WTC11 (cell line): ENCODE data around the gene SMC5.

ENCODE experiments used
- ATF1 ChIP-seq: sonication (generic); formaldehyde crosslinking; IDR thresholded peaks from 2 replicates; pipeline ENCODE4 v1.8.1; 2023; ENCODE audit warnings: mild to moderate bottlenecking, moderate library complexity, missing genetic modification reagents
- CBFB ChIP-seq: sonication (generic); formaldehyde crosslinking; IDR thresholded peaks from 2 replicates; pipeline ENCODE4 v1.8.1; 2022; ENCODE audit warnings: mild to moderate bottlenecking, low read depth, missing genetic modification reagents
- CREM ChIP-seq: sonication (generic); formaldehyde crosslinking; IDR thresholded peaks from 2 replicates; pipeline ENCODE4 v1.8.1; 2022; ENCODE audit warnings: mild to moderate bottlenecking, missing genetic modification reagents, moderate library complexity
- ELF4 ChIP-seq: sonication (generic); formaldehyde crosslinking; IDR thresholded peaks from 2 replicates; pipeline ENCODE4 v1.8.1; 2022; ENCODE audit warnings: low read depth, mild to moderate bottlenecking, moderate library complexity, missing genetic modification reagents
- ESRRA ChIP-seq: sonication (generic); formaldehyde crosslinking; IDR thresholded peaks from 2 replicates; pipeline ENCODE4 v1.8.1; 2022; ENCODE audit warnings: mild to moderate bottlenecking, missing genetic modification reagents, borderline replicate concordance
- SP1 ChIP-seq: sonication (generic); formaldehyde crosslinking; conservative IDR thresholded peaks from 2 replicates; pipeline ENCODE4 v1.8.1; 2022; ENCODE audit warnings: missing genetic modification reagents
- TF ChIP-seq, protein P1 (sequence below): fragments of 200-600 bp; IDR thresholded peaks from 2 replicates; pipeline ENCODE4 v1.8.0; 2022; ENCODE audit warnings: antibody characterized with exemption
- TF ChIP-seq, protein P2 (sequence below): sonication (generic); formaldehyde crosslinking; IDR thresholded peaks from 2 replicates; pipeline ENCODE4 v1.8.0; 2023; ENCODE audit warnings: missing genetic modification reagents
- TF ChIP-seq, protein P3 (sequence below): sonication (generic); formaldehyde crosslinking; IDR thresholded peaks from 2 replicates; pipeline ENCODE4 v1.8.0; 2022; ENCODE audit warnings: mild to moderate bottlenecking, missing genetic modification reagents
- TF ChIP-seq, protein P4 (sequence below): fragments of 250-450 bp; sonication (Bioruptor Pico); IDR thresholded peaks from 2 replicates; pipeline ENCODE4 v1.8.0; 2021; ENCODE audit warnings: mild to moderate bottlenecking
- TF ChIP-seq, protein P5 (sequence below): sonication (generic); formaldehyde crosslinking; IDR thresholded peaks from 2 replicates; pipeline ENCODE4 v1.8.0; 2022; ENCODE audit warnings: mild to moderate bottlenecking, missing genetic modification reagents

DNA sequence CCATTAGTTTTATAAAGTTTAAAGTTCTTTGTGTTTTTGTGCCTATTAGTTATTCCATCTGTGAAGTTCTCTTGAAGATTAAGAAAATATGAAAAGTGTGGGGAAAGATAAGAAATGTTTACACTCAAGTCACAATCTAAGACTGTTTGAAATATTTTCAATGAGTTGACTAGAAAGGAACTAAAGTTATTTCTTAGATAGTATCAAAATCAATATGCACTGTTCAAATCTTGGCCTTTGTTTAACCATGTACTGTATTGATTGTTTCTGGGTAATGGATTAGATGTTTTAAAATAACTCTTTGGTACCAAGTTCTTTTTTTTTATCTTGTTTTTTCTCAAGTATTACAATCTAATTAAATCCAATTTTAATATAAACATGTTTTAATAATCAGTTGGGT is 46.0 kb downstream of the SMC5 start:
- TF ChIP-seq, protein P1, sequence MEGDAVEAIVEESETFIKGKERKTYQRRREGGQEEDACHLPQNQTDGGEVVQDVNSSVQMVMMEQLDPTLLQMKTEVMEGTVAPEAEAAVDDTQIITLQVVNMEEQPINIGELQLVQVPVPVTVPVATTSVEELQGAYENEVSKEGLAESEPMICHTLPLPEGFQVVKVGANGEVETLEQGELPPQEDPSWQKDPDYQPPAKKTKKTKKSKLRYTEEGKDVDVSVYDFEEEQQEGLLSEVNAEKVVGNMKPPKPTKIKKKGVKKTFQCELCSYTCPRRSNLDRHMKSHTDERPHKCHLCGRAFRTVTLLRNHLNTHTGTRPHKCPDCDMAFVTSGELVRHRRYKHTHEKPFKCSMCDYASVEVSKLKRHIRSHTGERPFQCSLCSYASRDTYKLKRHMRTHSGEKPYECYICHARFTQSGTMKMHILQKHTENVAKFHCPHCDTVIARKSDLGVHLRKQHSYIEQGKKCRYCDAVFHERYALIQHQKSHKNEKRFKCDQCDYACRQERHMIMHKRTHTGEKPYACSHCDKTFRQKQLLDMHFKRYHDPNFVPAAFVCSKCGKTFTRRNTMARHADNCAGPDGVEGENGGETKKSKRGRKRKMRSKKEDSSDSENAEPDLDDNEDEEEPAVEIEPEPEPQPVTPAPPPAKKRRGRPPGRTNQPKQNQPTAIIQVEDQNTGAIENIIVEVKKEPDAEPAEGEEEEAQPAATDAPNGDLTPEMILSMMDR, result no peak
- TF ChIP-seq, protein P2, sequence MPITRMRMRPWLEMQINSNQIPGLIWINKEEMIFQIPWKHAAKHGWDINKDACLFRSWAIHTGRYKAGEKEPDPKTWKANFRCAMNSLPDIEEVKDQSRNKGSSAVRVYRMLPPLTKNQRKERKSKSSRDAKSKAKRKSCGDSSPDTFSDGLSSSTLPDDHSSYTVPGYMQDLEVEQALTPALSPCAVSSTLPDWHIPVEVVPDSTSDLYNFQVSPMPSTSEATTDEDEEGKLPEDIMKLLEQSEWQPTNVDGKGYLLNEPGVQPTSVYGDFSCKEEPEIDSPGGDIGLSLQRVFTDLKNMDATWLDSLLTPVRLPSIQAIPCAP (CRISPR knock-in tag), result no peak
- TF ChIP-seq SP1 (CRISPR knock-in tag), result no peak
- TF ChIP-seq, protein P3, sequence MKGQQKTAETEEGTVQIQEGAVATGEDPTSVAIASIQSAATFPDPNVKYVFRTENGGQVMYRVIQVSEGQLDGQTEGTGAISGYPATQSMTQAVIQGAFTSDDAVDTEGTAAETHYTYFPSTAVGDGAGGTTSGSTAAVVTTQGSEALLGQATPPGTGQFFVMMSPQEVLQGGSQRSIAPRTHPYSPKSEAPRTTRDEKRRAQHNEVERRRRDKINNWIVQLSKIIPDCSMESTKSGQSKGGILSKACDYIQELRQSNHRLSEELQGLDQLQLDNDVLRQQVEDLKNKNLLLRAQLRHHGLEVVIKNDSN (CRISPR knock-in tag), result no peak
- TF ChIP-seq ATF1 (CRISPR knock-in tag), result no peak
- TF ChIP-seq, protein P4, sequence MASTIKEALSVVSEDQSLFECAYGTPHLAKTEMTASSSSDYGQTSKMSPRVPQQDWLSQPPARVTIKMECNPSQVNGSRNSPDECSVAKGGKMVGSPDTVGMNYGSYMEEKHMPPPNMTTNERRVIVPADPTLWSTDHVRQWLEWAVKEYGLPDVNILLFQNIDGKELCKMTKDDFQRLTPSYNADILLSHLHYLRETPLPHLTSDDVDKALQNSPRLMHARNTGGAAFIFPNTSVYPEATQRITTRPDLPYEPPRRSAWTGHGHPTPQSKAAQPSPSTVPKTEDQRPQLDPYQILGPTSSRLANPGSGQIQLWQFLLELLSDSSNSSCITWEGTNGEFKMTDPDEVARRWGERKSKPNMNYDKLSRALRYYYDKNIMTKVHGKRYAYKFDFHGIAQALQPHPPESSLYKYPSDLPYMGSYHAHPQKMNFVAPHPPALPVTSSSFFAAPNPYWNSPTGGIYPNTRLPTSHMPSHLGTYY (CRISPR knock-in tag), result no peak
- TF ChIP-seq ELF4 (CRISPR knock-in tag), result no peak
- no peak for TF ChIP-seq ESRRA
- no peak for TF ChIP-seq CREM (CRISPR knock-in tag)
- no peak for TF ChIP-seq CBFB (CRISPR knock-in tag)
- TF ChIP-seq, protein P5, sequence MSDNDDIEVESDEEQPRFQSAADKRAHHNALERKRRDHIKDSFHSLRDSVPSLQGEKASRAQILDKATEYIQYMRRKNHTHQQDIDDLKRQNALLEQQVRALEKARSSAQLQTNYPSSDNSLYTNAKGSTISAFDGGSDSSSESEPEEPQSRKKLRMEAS (CRISPR knock-in tag), result no peak
